Epithelial cell of proximal tubule (primary cell): Measurements from ENCODE around the gene TBX10. TPM values are rescaled to one million over a fixed set of nuclear protein-coding genes. Genes with fewer than 3 reads are reported as not detected.

Source experiments
- DNase-seq: peaks from one replicate; pipeline ENCODE4 v3.0.0-alpha.2; 2011; ENCODE audit warnings: low read depth
- H3K4me3 ChIP-seq: 2 replicates; pipeline ENCODE4 v1.5.1; 2011; ENCODE audit warnings: low read depth, mild to moderate bottlenecking, low read length
- CTCF ChIP-seq: conservative IDR thresholded peaks from 2 replicates; pipeline ENCODE4 v1.5.1; 2012; ENCODE audit warnings: low read depth, mild to moderate bottlenecking, low read length
- total RNA-seq: library from RNA; depleted of rRNA; stranded (reverse); fragments of >200 nt; gene quantifications from 2 replicates; pipeline ENCODE4 v1.2.3, GENCODE V29; 2015

Gene TBX10
- total RNA-seq, 1 donor from 2014 or later = not detected

GRCh38 chr11:67613313-67613959 is 26.1 kb downstream of the TBX10 start:
- TF ChIP-seq CTCF = no peak
- no peak overlapping the region for H3K4me3 ChIP-seq

GRCh38 chr11:67612751-67613150 is 26.8 kb downstream of the TBX10 start:
- no peak for DNase-seq
- no peak overlapping the region for H3K4me3 ChIP-seq
- TF ChIP-seq CTCF = no peak

More at GRCh38 chr11:67613313-67613959, 26.1 kb downstream of the TBX10 start:
- no peak for DNase-seq

GRCh38 chr11:67611704-67612587 is 27.6 kb downstream of the TBX10 start:
- TF ChIP-seq CTCF = no peak
- no peak overlapping the region for H3K4me3 ChIP-seq
- DNase-seq = no peak

GRCh38 chr11:67611165-67611564 is 28.4 kb downstream of the TBX10 start:
- TF ChIP-seq CTCF = no peak
- H3K4me3 ChIP-seq = no peak overlapping the region
- no peak for DNase-seq

- no peak overlapping the region for H3K4me3 ChIP-seq
- no peak for TF ChIP-seq CTCF
- no peak for DNase-seq
Measured at GRCh38 chr11:67610302-67610868, 29.2 kb downstream of the TBX10 start.

GRCh38 chr11:67609316-67609715 is 30.2 kb downstream of the TBX10 start:
- no peak overlapping the region for H3K4me3 ChIP-seq
- TF ChIP-seq CTCF = no peak
- no peak for DNase-seq
